H1 (cell line): ENCODE data around the gene CAV1. TPM values are rescaled to one million over a fixed set of nuclear protein-coding genes. Genes with fewer than 3 reads are reported as not detected.

Source experiments
- JUND ChIP-seq: IDR thresholded peaks from 2 replicates; pipeline ENCODE4 v1.6.1; 2011; ENCODE audit warnings: mild to moderate bottlenecking, improper control_type of control experiment, low read length
- POLR2AphosphoS5 ChIP-seq: IDR thresholded peaks from 2 replicates; pipeline ENCODE4 v1.6.1; 2011; ENCODE audit warnings: low read depth, low read length
- SAP30 ChIP-seq: fragments of 300-600 bp; sonication (generic); IDR thresholded peaks from 2 replicates; pipeline ENCODE4 v1.7.1; 2012; ENCODE audit warnings: low read length, moderate library complexity, mild to moderate bottlenecking, inconsistent platforms; ENCODE audit not compliant: insufficient read depth, insufficient replicate concordance
- polyA plus RNA-seq, 7 experiments: library from polyadenylated mRNA; depleted of rRNA in 3 of 7; stranded (reverse) in 5 of 7; unstranded in 2 of 7; fragments of >200 nt in 5 of 7; fragments of 200-250 nt in 2 of 7; gene quantifications; 1 replicate in 5 of 7; 2 replicates in 1 of 7; 4 replicates in 1 of 7; pipeline versions ENCODE4 v1.2.1 to v1.2.3, GENCODE V29; 2011 to 2013; ENCODE audit warnings: missing spikeins in 2 of 7, mixed read lengths in 2 of 7
- small RNA-seq: library from polyadenylated mRNA; stranded (forward); fragments of <200 nt; extraction: miRNeasy Mini kit (QIAGEN cat#:217004); gene quantifications from one replicate; pipeline ENCODE3, GENCODE V24; 2013; ENCODE audit not compliant: insufficient read depth
- total RNA-seq: library from RNA; stranded (reverse); fragmentation: NEBNext Ultra II Directional; extraction: Animal tissue kit (Norgen Biotek cat#: 25700); gene quantifications from 2 replicates; pipeline ENCODE4 v1.2.1, GENCODE V29; 2021

The CAV1 gene
- total and polyA plus RNA-seq, 2 of the 8 experiments (the other 6 are each of a cell fraction or from before 2014, with no cell fraction given), result 16.3 to 21.8 TPM

DNA sequence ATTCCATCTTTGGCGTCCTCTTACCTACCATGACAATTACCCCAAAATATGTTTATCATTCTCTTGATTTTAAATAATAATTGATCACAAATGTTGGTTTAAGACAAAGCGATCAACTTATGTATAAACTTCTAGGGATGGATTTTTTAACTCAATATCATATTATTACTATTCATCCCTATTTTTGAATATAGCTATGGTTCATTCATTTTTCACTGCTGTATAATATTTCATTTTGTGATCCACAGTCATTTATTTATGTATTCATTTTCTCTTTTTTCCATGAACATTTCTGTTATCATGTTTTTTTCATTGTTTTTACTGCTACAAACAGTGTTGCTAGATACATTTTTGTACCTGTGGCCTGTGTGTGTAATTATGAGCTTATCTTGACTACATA lies 85.9 kb downstream of the CAV1 start (continued):
- TF ChIP-seq SAP30 (no peak), JUND (no peak), POLR2AphosphoS5 (no peak)

Small RNA genes within 50 kb of the gene (small RNA-seq; reads per million reads assigned to genes)
- gene AC006159.2, result not detected

Other genes starting within 250 kb of the CAV1 start
- 4.7 and 6.4 TPM in 2 replicates for gene CAV2, start 25.3 kb upstream of the CAV1 start, total RNA-seq
- 1.8 and 2.8 TPM in 2 replicates for gene CAV2, start 25.3 kb upstream of the CAV1 start, polyA plus RNA-seq (2011; rRNA removed)
- gene MET, start 147.2 kb downstream of the CAV1 start, total RNA-seq, result 12.9 and 15.1 TPM in 2 replicates
- 3.5 TPM in 2 replicates for gene MET, start 147.2 kb downstream of the CAV1 start, polyA plus RNA-seq (2011; rRNA removed)